ENCODE results near the gene GPX4. TPM values are rescaled to one million over a fixed set of nuclear protein-coding genes. Genes with fewer than 3 reads are reported as not detected.
"Not testable (repeated sequence)": the region's sequence is repeated elsewhere in the genome, so short reads cannot be mapped to it uniquely, and the experiment has no call there.

GPX4 gene
- total and polyA plus RNA-seq, 8 donors = 90.0 to 710 (median 348) TPM

- WGBS, 5 donors = 22 to 42% (median 24%) methylated on average over 21 to 44 of the region's 44 CpGs
- peaks cover 24 to 37% (median 30%) of the 10 kb centered on the region in 4 donors for H3K4me1 ChIP-seq
- H3K27me3 ChIP-seq = no peaks in the 10 kb centered on the region
- DNase-seq = peak; percentile 97 to 98
- H3K9me3 ChIP-seq = no peaks in the 10 kb centered on the region
- H3K36me3 ChIP-seq = peaks cover 71 to 100% (median 96%) of the 10 kb centered on the region in 4 donors
- peak overlapping the region in 2 of 4 donors; percentile 5 to 29 for H3K4me3 ChIP-seq
- no peak for TF ChIP-seq POLR2A (IDR thresholded peaks at IDR 0.05)
- TF ChIP-seq, protein P1, sequence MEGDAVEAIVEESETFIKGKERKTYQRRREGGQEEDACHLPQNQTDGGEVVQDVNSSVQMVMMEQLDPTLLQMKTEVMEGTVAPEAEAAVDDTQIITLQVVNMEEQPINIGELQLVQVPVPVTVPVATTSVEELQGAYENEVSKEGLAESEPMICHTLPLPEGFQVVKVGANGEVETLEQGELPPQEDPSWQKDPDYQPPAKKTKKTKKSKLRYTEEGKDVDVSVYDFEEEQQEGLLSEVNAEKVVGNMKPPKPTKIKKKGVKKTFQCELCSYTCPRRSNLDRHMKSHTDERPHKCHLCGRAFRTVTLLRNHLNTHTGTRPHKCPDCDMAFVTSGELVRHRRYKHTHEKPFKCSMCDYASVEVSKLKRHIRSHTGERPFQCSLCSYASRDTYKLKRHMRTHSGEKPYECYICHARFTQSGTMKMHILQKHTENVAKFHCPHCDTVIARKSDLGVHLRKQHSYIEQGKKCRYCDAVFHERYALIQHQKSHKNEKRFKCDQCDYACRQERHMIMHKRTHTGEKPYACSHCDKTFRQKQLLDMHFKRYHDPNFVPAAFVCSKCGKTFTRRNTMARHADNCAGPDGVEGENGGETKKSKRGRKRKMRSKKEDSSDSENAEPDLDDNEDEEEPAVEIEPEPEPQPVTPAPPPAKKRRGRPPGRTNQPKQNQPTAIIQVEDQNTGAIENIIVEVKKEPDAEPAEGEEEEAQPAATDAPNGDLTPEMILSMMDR (IDR thresholded peaks at IDR 0.05) = peak in 5 of 7 experiments; percentile 83 to 90 (median 86)
- peak; percentile 12 to 78 (median 57) for TF ChIP-seq POLR2AphosphoS5 (IDR thresholded peaks at IDR 0.05)
- peak overlapping the region; percentile 25 to 87 (median 82) for H3K27ac ChIP-seq
- intact Hi-C loops (cut with DNase I; ENCODE audit: low total_unique reads) = loop anchor here (5.0 kb wide), 1 partner anchor 69 kb away; no protein-coding TSS in a partner anchor
These were observed 9.5 kb downstream of the GPX4 start for GRCh38 chr19:1113030-1113985.

GRCh38 chr19:1113986-1114483, 10.2 kb downstream of the GPX4 start:
- Histone ChIP-seq H3K4me3 (peak overlapping the region in 2 of 4 donors; percentile 5 to 29), H3K27me3 (no peaks in the 10 kb centered on the region), H3K9me3 (no peaks in the 10 kb centered on the region), H3K27ac (peak overlapping the region; percentile 25 to 87 (median 82)), H3K36me3 (peaks cover 72 to 100% (median 96%) of the 10 kb centered on the region in 4 donors), H3K4me1 (peaks cover 24 to 37% (median 30%) of the 10 kb centered on the region in 4 donors)
- no peak for DNase-seq
- intact Hi-C loops (cut with DNase I; ENCODE audit: low total_unique reads) = loop anchor here (5.0 kb wide), 1 partner anchor 68 kb away; no protein-coding TSS in a partner anchor
- WGBS, 5 donors = 91 to 95% (median 93%) methylated on average over 20 to 25 of the region's 25 CpGs
- TF ChIP-seq POLR2AphosphoS5 (IDR thresholded peaks at IDR 0.05) = no peak
- TF ChIP-seq POLR2A (IDR thresholded peaks at IDR 0.05) = no peak
- TF ChIP-seq, protein P1 (IDR thresholded peaks at IDR 0.05) = no peak
- no peak for TF ChIP-seq EP300 (IDR thresholded peaks at IDR 0.05)

DNA sequence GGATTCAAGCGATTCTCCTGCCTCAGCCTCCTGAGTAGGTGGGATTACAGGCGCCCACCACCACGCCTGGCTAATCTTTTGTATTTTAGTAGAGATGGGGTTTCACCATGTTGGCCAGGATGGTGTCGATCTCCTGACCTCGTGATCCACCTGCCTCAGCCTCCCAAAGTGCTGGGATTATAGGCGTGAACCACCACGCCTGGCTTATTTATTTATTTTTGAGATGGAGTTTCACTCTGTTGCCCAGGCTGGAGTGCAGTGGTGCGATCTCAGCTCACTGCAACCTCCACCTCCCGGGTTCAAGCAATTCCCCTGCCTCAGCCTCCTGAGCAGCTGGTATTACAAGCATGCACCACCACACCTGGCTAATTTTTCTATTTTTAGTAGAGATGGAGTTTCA, 10.9 kb downstream of the GPX4 start:
- intact Hi-C loops (cut with DNase I; ENCODE audit: low total_unique reads) = loop anchor here (5.0 kb wide), 1 partner anchor 68 kb away; no protein-coding TSS in a partner anchor
- H3K9me3 ChIP-seq, H3K4me3 ChIP-seq, H3K27me3 ChIP-seq, DNase-seq: not testable (repeated sequence)
- H3K27ac ChIP-seq = peak overlapping the region in 2 of 5 donors; percentile 84 to 87
- WGBS, 5 donors = 92 to 95% (median 93%) methylated on average over 9 of the region's 9 CpGs
- peaks cover 72 to 100% (median 96%) of the 10 kb centered on the region in 4 donors for H3K36me3 ChIP-seq
- peaks cover 24 to 37% (median 30%) of the 10 kb centered on the region in 4 donors for H3K4me1 ChIP-seq

GRCh38 chr19:1115646-1116420, 12.0 kb downstream of the GPX4 start:
- H3K36me3 ChIP-seq = peaks cover 73 to 100% (median 96%) of the 10 kb centered on the region in 4 donors
- no peak for TF ChIP-seq POLR2A (IDR thresholded peaks at IDR 0.05)
- TF ChIP-seq, protein P1 (IDR thresholded peaks at IDR 0.05) = no peak
- intact Hi-C loops (cut with DNase I; ENCODE audit: low total_unique reads) = no loop called here

More at GRCh38 chr19:1115646-1116420, 12.0 kb downstream of the GPX4 start:
- WGBS, 5 donors = 89 to 93% (median 90%) methylated on average over 25 to 35 of the region's 35 CpGs
- H3K27me3 ChIP-seq = no peaks in the 10 kb centered on the region
- peak overlapping the region in 1 of 5 donors; percentile 6 for H3K27ac ChIP-seq
- no peaks in the 10 kb centered on the region for H3K9me3 ChIP-seq
- no peak overlapping the region for H3K4me3 ChIP-seq
- DNase-seq = no peak
- H3K4me1 ChIP-seq = peaks cover 24 to 37% (median 30%) of the 10 kb centered on the region in 4 donors

Data from stomach (tissue), 9 donors.